ENCODE measurements around the gene NCK2. TPM values are rescaled to one million over a fixed set of nuclear protein-coding genes. Genes with fewer than 3 reads are reported as not detected.

NCK2 gene
- total RNA-seq, 1 experiment from 2014 or later, result 21.6 TPM

GRCh38 chr2:105856581-105856980 lies 111.9 kb downstream of the NCK2 start:
- no peak for TF ChIP-seq CTCF (conservative IDR thresholded peaks at IDR 0.05; ENCODE audit: low read depth, low read length)
- TF ChIP-seq EZH2 (IDR thresholded peaks at IDR 0.05; ENCODE audit: borderline replicate concordance, low read depth, low read length, poor library complexity, severe bottlenecking), result no peak
- no peak for DNase-seq (ENCODE audit: low spot score)
- Histone ChIP-seq H3K27me3 (replicated peaks; ENCODE audit: insufficient read depth, low read depth, low read length, poor library complexity) (no peaks in the 10 kb centered on the region), H3K27ac (ENCODE audit: low read depth, low read length, poor library complexity, severe bottlenecking) (no peak overlapping the region), H3K4me1 (ENCODE audit: insufficient read depth, low read length, poor library complexity, severe bottlenecking) (no peaks in the 10 kb centered on the region), H3K9me3 (ENCODE audit: low read depth, low read length, poor library complexity, severe bottlenecking) (no peaks in the 10 kb centered on the region), H3K4me3 (ENCODE audit: low read depth, low read length, poor library complexity, severe bottlenecking) (no peak overlapping the region), H3K36me3 (ENCODE audit: insufficient read depth, low read length, poor library complexity, severe bottlenecking) (no peaks in the 10 kb centered on the region)
- intact Hi-C loops (cut with micrococcal nuclease; ENCODE audit: unreplicated experiment), result no loop called here
- no TSS peak for BruUV-seq (replicated peaks)
- POLR2A ChIA-PET (ENCODE audit: low non-redundant PET), result no interaction called here
- CTCF ChIA-PET, result no interaction called here

GRCh38 chr2:105857076-105857740 lies 112.5 kb downstream of the NCK2 start:
- no peak for DNase-seq (ENCODE audit: low spot score)
- Histone ChIP-seq H3K4me3 (ENCODE audit: low read depth, low read length, poor library complexity, severe bottlenecking) (no peak overlapping the region), H3K27me3 (replicated peaks; ENCODE audit: insufficient read depth, low read depth, low read length, poor library complexity) (no peaks in the 10 kb centered on the region), H3K36me3 (ENCODE audit: insufficient read depth, low read length, poor library complexity, severe bottlenecking) (no peaks in the 10 kb centered on the region), H3K9me3 (ENCODE audit: low read depth, low read length, poor library complexity, severe bottlenecking) (no peaks in the 10 kb centered on the region), H3K4me1 (ENCODE audit: insufficient read depth, low read length, poor library complexity, severe bottlenecking) (no peaks in the 10 kb centered on the region), H3K27ac (ENCODE audit: low read depth, low read length, poor library complexity, severe bottlenecking) (no peak overlapping the region)
- no peak for TF ChIP-seq CTCF (conservative IDR thresholded peaks at IDR 0.05; ENCODE audit: low read depth, low read length)
- TF ChIP-seq EZH2 (IDR thresholded peaks at IDR 0.05; ENCODE audit: borderline replicate concordance, low read depth, low read length, poor library complexity, severe bottlenecking), result no peak
- ChIA-PET CTCF (no interaction called here), POLR2A (ENCODE audit: low non-redundant PET) (no interaction called here)
- intact Hi-C loops (cut with micrococcal nuclease; ENCODE audit: unreplicated experiment), result no loop called here
- no TSS peak for BruUV-seq (replicated peaks)

GRCh38 chr2:105858868-105859693 lies 114.4 kb downstream of the NCK2 start:
- Histone ChIP-seq H3K36me3 (ENCODE audit: insufficient read depth, low read length, poor library complexity, severe bottlenecking) (no peaks in the 10 kb centered on the region), H3K27ac (ENCODE audit: low read depth, low read length, poor library complexity, severe bottlenecking) (no peak overlapping the region), H3K4me1 (ENCODE audit: insufficient read depth, low read length, poor library complexity, severe bottlenecking) (no peaks in the 10 kb centered on the region), H3K27me3 (replicated peaks; ENCODE audit: insufficient read depth, low read depth, low read length, poor library complexity) (no peaks in the 10 kb centered on the region), H3K9me3 (ENCODE audit: low read depth, low read length, poor library complexity, severe bottlenecking) (no peaks in the 10 kb centered on the region), H3K4me3 (ENCODE audit: low read depth, low read length, poor library complexity, severe bottlenecking) (no peak overlapping the region)
- no TSS peak for BruUV-seq (replicated peaks)
- TF ChIP-seq EZH2 (IDR thresholded peaks at IDR 0.05; ENCODE audit: borderline replicate concordance, low read depth, low read length, poor library complexity, severe bottlenecking) (no peak), CTCF (conservative IDR thresholded peaks at IDR 0.05; ENCODE audit: low read depth, low read length) (no peak)
- intact Hi-C loops (cut with micrococcal nuclease; ENCODE audit: unreplicated experiment), result no loop called here
- ChIA-PET POLR2A (ENCODE audit: low non-redundant PET) (no interaction called here), CTCF (no interaction called here)
- no peak for DNase-seq (ENCODE audit: low spot score)

All from A673 (cell line).